A673 (cell line): Measurements from ENCODE around the gene RHOBTB3. TPM values are rescaled to one million over a fixed set of nuclear protein-coding genes. Genes with fewer than 3 reads are reported as not detected.

Experiments
- BruUV-seq: library from RNA; stranded (reverse); fragments of 400-500 nt; replicated peaks from 2 replicates; lab custom pipeline; 2021; lab: Mats Ljungman, UMichigan
- CTCF ChIA-PET: fragments of 300-600 bp; sonication (Branson Sonifier 250); formaldehyde crosslinking; loops from one replicate; lab custom pipeline; 2022; ENCODE audit warnings: antibody characterized with exemption; lab: Charles Lee
- POLR2A ChIA-PET: fragments of 300-600 bp; sonication (Branson Sonifier 250); formaldehyde crosslinking; loops from one replicate; lab custom pipeline; 2022; ENCODE audit warnings: antibody characterized with exemption; ENCODE audit not compliant: low non-redundant PET; lab: Charles Lee
- DNase-seq: peaks from one replicate; pipeline ENCODE4 v3.0.0-alpha.2; 2015; ENCODE audit warnings: low spot score
- H3K27ac ChIP-seq: fragments of 200-600 bp; sonication (generic); 2 replicates; pipeline ENCODE4 v1.5.1; 2016; ENCODE audit warnings: mixed run types, low read depth, mild to moderate bottlenecking, mixed read lengths, antibody characterized with exemption, low read length; ENCODE audit not compliant: poor library complexity, severe bottlenecking
- H3K27me3 ChIP-seq: fragments of 200-600 bp; sonication (generic); replicated peaks from 2 replicates; pipeline ENCODE4 v1.6.1; 2017; ENCODE audit warnings: mixed run types, low read depth, mild to moderate bottlenecking, mixed read lengths, antibody characterized with exemption, low read length; ENCODE audit not compliant: insufficient read depth, poor library complexity
- H3K36me3 ChIP-seq: fragments of 200-600 bp; sonication (generic); 2 replicates; pipeline ENCODE4 v1.6.1; 2016; ENCODE audit warnings: mixed run types, mild to moderate bottlenecking, mixed read lengths, antibody characterized with exemption, low read length; ENCODE audit not compliant: insufficient read depth, poor library complexity, severe bottlenecking
- H3K4me1 ChIP-seq: fragments of 200-600 bp; sonication (generic); 2 replicates; pipeline ENCODE4 v1.6.1; 2017; ENCODE audit warnings: mixed run types, mild to moderate bottlenecking, mixed read lengths, antibody characterized with exemption, low read length; ENCODE audit not compliant: insufficient read depth, poor library complexity, severe bottlenecking
- H3K4me3 ChIP-seq: fragments of 200-600 bp; sonication (generic); 2 replicates; pipeline ENCODE4 v1.5.1; 2016; ENCODE audit warnings: low read depth, mixed run types, mild to moderate bottlenecking, mixed read lengths, low read length; ENCODE audit not compliant: poor library complexity, severe bottlenecking
- H3K9me3 ChIP-seq: fragments of 200-600 bp; sonication (generic); 2 replicates; pipeline ENCODE4 v1.6.1; 2016; ENCODE audit warnings: mixed run types, low read depth, mild to moderate bottlenecking, mixed read lengths, antibody characterized with exemption, low read length; ENCODE audit not compliant: poor library complexity, severe bottlenecking
- EZH2 ChIP-seq: fragments of 200-600 bp; sonication (generic); IDR thresholded peaks from 2 replicates; pipeline ENCODE4 v1.6.1; 2017; ENCODE audit warnings: borderline replicate concordance, low read depth, mild to moderate bottlenecking, mixed read lengths, antibody characterized with exemption, low read length; ENCODE audit not compliant: poor library complexity, severe bottlenecking
- intact Hi-C: fragments of 100-400 bp; cut with micrococcal nuclease; formaldehyde crosslinking; loops from one replicate; pipeline ENCODE4 v1.10.0; 2022; ENCODE audit not compliant: unreplicated experiment
- total RNA-seq: library from RNA; stranded (reverse); gene quantifications from 2 replicates; pipeline ENCODE4 v1.2.3, GENCODE V29; 2021
- TF ChIP-seq, protein P1 (sequence below): fragments of 300-800, 200-600 bp; sonication (generic); conservative IDR thresholded peaks from 2 replicates; pipeline ENCODE4 v1.5.1; 2017; ENCODE audit warnings: low read depth, mild to moderate bottlenecking, antibody characterized with exemption, low read length, moderate library complexity, mixed read lengths

Gene RHOBTB3
- total RNA-seq, 1 experiment from 2014 or later: 29.6 TPM

DNA sequence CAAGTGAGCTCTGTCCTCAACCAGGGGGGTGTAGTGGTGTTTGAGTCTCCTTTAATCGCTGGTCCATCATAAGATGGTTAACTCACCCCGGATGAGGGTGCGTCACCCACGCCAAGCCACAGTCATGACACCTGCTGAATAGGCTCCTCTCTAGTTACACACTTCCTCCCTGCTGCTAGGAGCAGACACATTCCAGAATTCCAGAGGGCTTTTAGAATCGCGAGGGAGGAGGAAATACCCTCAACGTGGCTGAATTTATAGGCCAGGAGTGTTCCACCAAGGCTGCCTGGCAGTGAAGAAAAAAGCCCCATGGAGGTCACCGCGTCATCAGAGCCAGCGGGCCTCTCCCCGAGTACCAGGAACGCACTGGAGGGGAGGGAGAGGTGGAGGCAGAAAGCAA lies 86.3 kb downstream of the RHOBTB3 start:
- no peak for TF ChIP-seq EZH2
- intact Hi-C loops: no loop called here
- Histone ChIP-seq H3K9me3 (no peaks in the 10 kb centered on the region), H3K27me3 (no peaks in the 10 kb centered on the region), H3K27ac (no peak overlapping the region), H3K4me1 (peaks cover 22% of the 10 kb centered on the region), H3K4me3 (no peak overlapping the region), H3K36me3 (no peaks in the 10 kb centered on the region)
- no peak for DNase-seq
- CTCF ChIA-PET: no interaction called here
- BruUV-seq: no TSS peak
- POLR2A ChIA-PET: no interaction called here

DNA sequence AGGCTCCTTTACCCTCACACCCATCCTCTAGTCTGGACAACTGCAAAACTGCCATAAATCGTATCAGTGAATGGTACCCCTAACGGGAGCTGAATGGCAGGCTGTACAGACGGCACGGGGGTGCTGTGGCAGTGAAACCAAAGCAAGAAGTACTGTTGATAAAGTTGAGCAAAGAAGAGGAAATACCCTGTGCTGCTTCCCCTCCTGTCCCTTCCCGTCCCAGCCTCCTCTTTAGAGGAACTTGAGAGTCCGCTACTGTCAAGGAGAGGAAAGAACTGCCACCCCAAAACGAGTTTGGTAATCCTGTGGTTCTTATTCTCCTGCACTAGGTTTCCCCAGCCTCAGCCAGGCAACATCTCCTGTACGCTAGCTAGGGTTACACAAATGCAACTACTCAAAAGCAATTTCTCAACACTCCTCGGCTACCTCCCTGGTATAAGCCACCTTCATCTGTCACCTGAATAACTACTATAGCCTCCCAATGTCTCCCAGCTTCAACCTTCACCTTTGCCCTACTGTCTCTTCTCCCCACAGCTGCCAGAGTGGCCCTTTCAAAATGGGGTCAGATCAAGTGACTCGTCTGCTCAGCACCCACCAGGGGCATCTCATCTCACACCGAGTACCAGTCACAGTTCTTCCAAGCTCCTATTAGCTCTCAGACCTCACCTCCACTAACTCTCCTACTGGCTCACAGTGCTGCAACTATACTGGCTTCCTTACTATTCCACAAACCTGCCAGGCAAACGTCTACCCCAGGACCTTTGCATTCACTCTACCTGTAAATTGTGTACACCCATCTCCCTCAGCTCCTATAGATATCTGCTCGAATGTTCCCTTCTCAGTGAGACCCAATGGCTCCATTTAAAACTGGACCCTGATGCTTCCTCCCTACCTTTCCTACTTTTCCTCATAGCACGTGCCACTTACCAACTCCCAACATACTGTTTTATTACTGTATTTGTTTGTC lies 87.3 kb downstream of the RHOBTB3 start:
- DNase-seq: no peak
- intact Hi-C loops: no loop called here
- no TSS peak for BruUV-seq
- no peaks in the 10 kb centered on the region for H3K27me3 ChIP-seq
- TF ChIP-seq, protein P1, sequence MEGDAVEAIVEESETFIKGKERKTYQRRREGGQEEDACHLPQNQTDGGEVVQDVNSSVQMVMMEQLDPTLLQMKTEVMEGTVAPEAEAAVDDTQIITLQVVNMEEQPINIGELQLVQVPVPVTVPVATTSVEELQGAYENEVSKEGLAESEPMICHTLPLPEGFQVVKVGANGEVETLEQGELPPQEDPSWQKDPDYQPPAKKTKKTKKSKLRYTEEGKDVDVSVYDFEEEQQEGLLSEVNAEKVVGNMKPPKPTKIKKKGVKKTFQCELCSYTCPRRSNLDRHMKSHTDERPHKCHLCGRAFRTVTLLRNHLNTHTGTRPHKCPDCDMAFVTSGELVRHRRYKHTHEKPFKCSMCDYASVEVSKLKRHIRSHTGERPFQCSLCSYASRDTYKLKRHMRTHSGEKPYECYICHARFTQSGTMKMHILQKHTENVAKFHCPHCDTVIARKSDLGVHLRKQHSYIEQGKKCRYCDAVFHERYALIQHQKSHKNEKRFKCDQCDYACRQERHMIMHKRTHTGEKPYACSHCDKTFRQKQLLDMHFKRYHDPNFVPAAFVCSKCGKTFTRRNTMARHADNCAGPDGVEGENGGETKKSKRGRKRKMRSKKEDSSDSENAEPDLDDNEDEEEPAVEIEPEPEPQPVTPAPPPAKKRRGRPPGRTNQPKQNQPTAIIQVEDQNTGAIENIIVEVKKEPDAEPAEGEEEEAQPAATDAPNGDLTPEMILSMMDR: no peak
- no peak for TF ChIP-seq EZH2
- ChIA-PET CTCF (no interaction called here), POLR2A (no interaction called here)
- peaks cover 31% of the 10 kb centered on the region for H3K4me1 ChIP-seq
- no peaks in the 10 kb centered on the region for H3K36me3 ChIP-seq
- H3K9me3 ChIP-seq: no peaks in the 10 kb centered on the region
- H3K27ac ChIP-seq: no peak overlapping the region
- H3K4me3 ChIP-seq: no peak overlapping the region

DNA sequence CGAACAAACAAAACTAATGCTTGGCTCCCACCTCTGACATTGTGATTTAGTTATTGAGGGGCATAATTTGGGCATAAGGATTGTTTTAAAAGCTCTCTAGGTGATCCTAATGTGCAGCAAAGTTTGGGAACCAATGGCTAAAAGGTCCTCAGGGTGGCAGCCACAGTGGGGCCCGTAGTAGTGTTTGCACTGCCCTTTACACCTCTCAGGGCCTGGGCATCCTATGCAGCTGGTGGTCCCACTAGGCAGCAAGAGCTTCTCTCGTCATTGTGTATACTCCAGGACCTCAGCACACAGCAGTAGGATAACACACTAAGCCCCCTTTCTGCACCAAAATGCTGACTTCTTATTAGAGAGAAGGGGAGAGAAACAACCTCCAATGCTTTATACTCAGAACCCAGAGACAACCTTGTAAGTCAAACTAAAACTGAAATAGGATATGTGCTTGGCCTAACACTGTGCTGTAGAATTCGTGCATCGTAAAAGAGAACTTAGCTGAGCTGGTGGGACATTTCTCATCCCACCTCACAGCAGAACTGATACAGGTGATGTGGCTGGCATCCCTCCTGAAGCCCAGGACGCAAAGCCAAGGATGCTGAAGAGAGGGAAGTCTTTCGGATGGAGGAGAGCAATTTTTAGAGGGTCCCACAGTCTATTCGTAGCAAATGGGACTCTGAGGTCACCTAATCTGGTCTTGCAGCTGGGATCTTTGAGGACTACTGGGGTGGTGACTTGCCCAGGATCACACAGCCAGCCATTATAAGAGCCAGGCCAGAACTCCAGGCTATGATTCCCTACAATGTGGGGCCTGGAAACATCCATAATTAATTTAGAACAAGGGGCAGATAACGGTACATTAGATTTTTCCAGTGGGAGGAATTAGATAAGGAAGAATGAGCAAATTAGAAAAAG lies 90.2 kb downstream of the RHOBTB3 start:
- Histone ChIP-seq H3K4me3 (peak overlapping the region; percentile 62), H3K9me3 (no peaks in the 10 kb centered on the region), H3K4me1 (peaks cover 26% of the 10 kb centered on the region), H3K27me3 (no peaks in the 10 kb centered on the region), H3K27ac (peak overlapping the region; percentile 70), H3K36me3 (no peaks in the 10 kb centered on the region)
- CTCF ChIA-PET: no interaction called here
- no peak for DNase-seq
- no peak for TF ChIP-seq EZH2
- TF ChIP-seq, protein P1: no peak
- intact Hi-C loops: no loop called here
- TSS peak; percentile 59 for BruUV-seq
- POLR2A ChIA-PET: no interaction called here
